ENCODE data around the gene THRB. TPM values are rescaled to one million over a fixed set of nuclear protein-coding genes. Genes with fewer than 3 reads are reported as not detected.

THRB gene
- total and polyA plus RNA-seq, 2 experiments from 2014 or later: 26.8 to 60.0 TPM

- Histone ChIP-seq H3K27ac (peak overlapping the region; percentile 95), H4K20me1 (ENCODE audit: insufficient read depth, poor library complexity, severe bottlenecking) (no peaks in the 10 kb centered on the region), H3K36me3 (replicated peaks; ENCODE audit: insufficient read depth, low read depth) (no peaks in the 10 kb centered on the region), H3K79me2 (no peaks in the 10 kb centered on the region), H3K9me2 (replicated peaks; ENCODE audit: insufficient read depth) (no peaks in the 10 kb centered on the region), H3K4me3 (no peak overlapping the region), H3K9me3 (ENCODE audit: low read depth) (no peaks in the 10 kb centered on the region), H3K4me2 (peak overlapping the region; percentile 94), H2AFZ (no peak overlapping the region), H3K4me1 (ENCODE audit: insufficient read depth) (peaks cover 28% of the 10 kb centered on the region), H3K27me3 (no peaks in the 10 kb centered on the region)
- DNase-seq (ENCODE audit: low spot score): no peak
- TF ChIP-seq CTCF (IDR thresholded peaks at IDR 0.05; ENCODE audit: poor library complexity) (no peak), EZH2 (IDR thresholded peaks at IDR 0.05; ENCODE audit: borderline replicate concordance) (no peak), EZH2phosphoT487 (IDR thresholded peaks at IDR 0.05; ENCODE audit: low read depth, severe bottlenecking, unreplicated experiment) (no peak)
- 89% methylated on average over 2 of the region's 2 CpGs for WGBS (ENCODE audit: low lambda C conversion rate, missing lambda C conversion rate)
Measured at GRCh38 chr3:24520101-24520495, 25.4 kb upstream of the THRB start.

GRCh38 chr3:24519368-24520100 lies 24.9 kb upstream of the THRB start:
- H3K9me2 ChIP-seq (replicated peaks; ENCODE audit: insufficient read depth): no peaks in the 10 kb centered on the region
- H3K4me2 ChIP-seq: peak overlapping the region; percentile 94
- no peaks in the 10 kb centered on the region for H4K20me1 ChIP-seq (ENCODE audit: insufficient read depth, poor library complexity, severe bottlenecking)
- no peaks in the 10 kb centered on the region for H3K27me3 ChIP-seq
- H3K27ac ChIP-seq: peak overlapping the region; percentile 95
- 61% methylated on average over 15 of the region's 15 CpGs for WGBS (ENCODE audit: low lambda C conversion rate, missing lambda C conversion rate)
- H3K9me3 ChIP-seq (ENCODE audit: low read depth): no peaks in the 10 kb centered on the region
- TF ChIP-seq EZH2phosphoT487 (IDR thresholded peaks at IDR 0.05; ENCODE audit: low read depth, severe bottlenecking, unreplicated experiment) (no peak), EZH2 (IDR thresholded peaks at IDR 0.05; ENCODE audit: borderline replicate concordance) (no peak), CTCF (IDR thresholded peaks at IDR 0.05; ENCODE audit: poor library complexity) (no peak)
- H2AFZ ChIP-seq: peak overlapping the region; percentile 8
- no peak for DNase-seq (ENCODE audit: low spot score)
- H3K79me2 ChIP-seq: no peaks in the 10 kb centered on the region
- H3K36me3 ChIP-seq (replicated peaks; ENCODE audit: insufficient read depth, low read depth): no peaks in the 10 kb centered on the region
- peaks cover 28% of the 10 kb centered on the region for H3K4me1 ChIP-seq (ENCODE audit: insufficient read depth)
- H3K4me3 ChIP-seq: no peak overlapping the region

- H2AFZ ChIP-seq: no peak overlapping the region
- peak overlapping the region; percentile 94 for H3K4me2 ChIP-seq
Measured at GRCh38 chr3:24518990-24519367, 24.3 kb upstream of the THRB start.

More at GRCh38 chr3:24518990-24519367, 24.3 kb upstream of the THRB start:
- Histone ChIP-seq H3K4me3 (no peak overlapping the region), H3K4me1 (ENCODE audit: insufficient read depth) (peaks cover 31% of the 10 kb centered on the region), H3K9me2 (replicated peaks; ENCODE audit: insufficient read depth) (no peaks in the 10 kb centered on the region), H3K36me3 (replicated peaks; ENCODE audit: insufficient read depth, low read depth) (no peaks in the 10 kb centered on the region), H3K27ac (peak overlapping the region; percentile 95), H3K9me3 (ENCODE audit: low read depth) (no peaks in the 10 kb centered on the region), H3K79me2 (no peaks in the 10 kb centered on the region), H3K27me3 (no peaks in the 10 kb centered on the region), H4K20me1 (ENCODE audit: insufficient read depth, poor library complexity, severe bottlenecking) (no peaks in the 10 kb centered on the region)
- no peak for DNase-seq (ENCODE audit: low spot score)
- WGBS (ENCODE audit: low lambda C conversion rate, missing lambda C conversion rate): 63% methylated on average over 4 of the region's 4 CpGs
- TF ChIP-seq CTCF (IDR thresholded peaks at IDR 0.05; ENCODE audit: poor library complexity) (no peak), EZH2phosphoT487 (IDR thresholded peaks at IDR 0.05; ENCODE audit: low read depth, severe bottlenecking, unreplicated experiment) (no peak), EZH2 (IDR thresholded peaks at IDR 0.05; ENCODE audit: borderline replicate concordance) (no peak)
